ENCODE data around the gene HMX1.

The HMX1 gene

GRCh38 chr4:8871417-8872401 is at the start of gene HMX1:
Gene HMX1, minus strand, starts transcription at chr4:8871839. Its CDS starts 225 bp downstream, at chr4:8871614.
- no peak for DNase-seq

- peak in 1 of 2 donors; percentile 3 for DNase-seq
Measured at GRCh38 chr4:8920969-8921368, 49.3 kb upstream of the HMX1 start.

- peak in 1 of 2 donors; percentile 9 for DNase-seq
Measured at GRCh38 chr4:8920289-8920965, 48.8 kb upstream of the HMX1 start.

GRCh38 chr4:8919651-8920288 is 48.1 kb upstream of the HMX1 start:
- peak in 1 of 2 donors; percentile 14 for DNase-seq

GRCh38 chr4:8917868-8918783 is 46.5 kb upstream of the HMX1 start:
- DNase-seq = peak; percentile 75 to 82

- peak in 1 of 2 donors; percentile 6 for DNase-seq
Measured at GRCh38 chr4:8917321-8917811, 45.7 kb upstream of the HMX1 start.

GRCh38 chr4:8916906-8917305 is 45.3 kb upstream of the HMX1 start:
- peak in 1 of 2 donors; percentile 4 for DNase-seq

GRCh38 chr4:8916351-8916885 is 44.8 kb upstream of the HMX1 start:
- peak in 1 of 2 donors; percentile 6 for DNase-seq

- DNase-seq = peak in 1 of 2 donors; percentile 11
Measured at GRCh38 chr4:8915201-8916200, 43.9 kb upstream of the HMX1 start.

GRCh38 chr4:8914461-8915171 is 43.0 kb upstream of the HMX1 start:
- DNase-seq = peak in 1 of 2 donors; percentile 1

GRCh38 chr4:8913858-8914460 is 42.3 kb upstream of the HMX1 start:
- DNase-seq = peak in 1 of 2 donors; percentile 5

GRCh38 chr4:8913121-8913857 is 41.6 kb upstream of the HMX1 start:
- DNase-seq = peak in 1 of 2 donors; percentile 6

GRCh38 chr4:8912506-8912905 is 40.9 kb upstream of the HMX1 start:
- DNase-seq = peak in 1 of 2 donors; percentile 4

- DNase-seq = peak in 1 of 2 donors; percentile 7
Measured at GRCh38 chr4:8912089-8912455, 40.4 kb upstream of the HMX1 start.

- DNase-seq = peak in 1 of 2 donors; percentile 4
Measured at GRCh38 chr4:8911316-8912088, 39.9 kb upstream of the HMX1 start.

GRCh38 chr4:8910822-8911315 is 39.2 kb upstream of the HMX1 start:
- DNase-seq = no peak

GRCh38 chr4:8910100-8910821 is 38.6 kb upstream of the HMX1 start:
- no peak for DNase-seq

All from stimulated activated CD4-positive, alpha-beta T cell treated with anti-CD3 and anti-CD28 coated beads, Interleukin-2, amount 100 ng/mL, for 24 hours (primary cell).